ENCODE results near the gene KLHL29. TPM values are rescaled to one million over a fixed set of nuclear protein-coding genes. Genes with fewer than 3 reads are reported as not detected.
A peak's percentile ranks its signal among the peaks of the same experiment; 100 is the strongest.

The KLHL29 gene
- total and polyA plus RNA-seq, 8 donors, result 0.91 to 6.6 (median 2.6) TPM

- H3K4me1 ChIP-seq, result no peaks in the 10 kb centered on the region
- ATAC-seq (no peak), DNase-seq (no peak), FAIRE-seq (no peak)
- H3K9me3 ChIP-seq, result no peaks in the 10 kb centered on the region
- no peak overlapping the region for H3K27ac ChIP-seq
- no peaks in the 10 kb centered on the region for H3K36me3 ChIP-seq
- no peak for TF ChIP-seq CTCF (IDR thresholded peaks at IDR 0.05)
- intact Hi-C loops (cut with DNase I), result no loop called here
- no peaks in the 10 kb centered on the region for H3K27me3 ChIP-seq
- no peak overlapping the region for H3K4me3 ChIP-seq
- 57 to 60% methylated on average over 5 of the region's 5 CpGs for WGBS, 2 donors
These were observed 61.9 kb downstream of the KLHL29 start for GRCh38 chr2:23446916-23447315.

GRCh38 chr2:23447405-23447804 lies 62.4 kb downstream of the KLHL29 start:
- no peak for TF ChIP-seq CTCF (IDR thresholded peaks at IDR 0.05)
- Histone ChIP-seq H3K9me3 (no peaks in the 10 kb centered on the region), H3K4me3 (no peak overlapping the region), H3K36me3 (no peaks in the 10 kb centered on the region), H3K27ac (no peak overlapping the region), H3K4me1 (no peaks in the 10 kb centered on the region), H3K27me3 (no peaks in the 10 kb centered on the region)
- ATAC-seq (no peak), FAIRE-seq (no peak), DNase-seq (no peak)
- 58 to 68% methylated on average over 3 of the region's 3 CpGs for WGBS, 2 donors
- intact Hi-C loops (cut with DNase I), result no loop called here

DNA sequence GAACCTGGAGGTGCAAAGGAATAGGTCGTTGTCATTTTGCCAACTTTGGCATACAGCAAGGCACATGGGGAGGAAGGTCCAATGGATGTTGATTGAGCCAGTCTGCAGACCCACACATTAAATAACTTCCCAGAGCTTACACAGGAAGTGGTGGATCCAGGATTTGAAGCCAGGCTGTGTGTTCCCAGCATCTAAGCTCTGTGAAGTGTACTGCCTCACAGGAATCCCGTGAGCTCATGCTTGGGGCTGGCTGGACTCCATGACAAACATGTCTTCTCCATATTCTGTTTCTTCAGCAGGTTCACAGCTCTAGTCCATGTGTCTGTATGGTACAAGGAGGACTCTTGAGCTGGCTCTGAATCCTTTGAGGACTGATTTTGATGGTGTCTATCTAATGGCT lies 63.9 kb downstream of the KLHL29 start:
- H3K27ac ChIP-seq, result no peak overlapping the region
- FAIRE-seq (no peak), ATAC-seq (no peak), DNase-seq (no peak)
- WGBS, 2 donors, result 63 to 64% methylated on average over 2 of the region's 2 CpGs
- TF ChIP-seq CTCF (IDR thresholded peaks at IDR 0.05), result no peak
- intact Hi-C loops (cut with DNase I), result no loop called here
- H3K27me3 ChIP-seq, result no peaks in the 10 kb centered on the region
- H3K4me1 ChIP-seq, result no peaks in the 10 kb centered on the region
- no peak overlapping the region for H3K4me3 ChIP-seq
- no peaks in the 10 kb centered on the region for H3K36me3 ChIP-seq
- no peaks in the 10 kb centered on the region for H3K9me3 ChIP-seq

GRCh38 chr2:23449413-23449812 lies 64.4 kb downstream of the KLHL29 start:
- no peaks in the 10 kb centered on the region for H3K4me1 ChIP-seq
- H3K27me3 ChIP-seq, result no peaks in the 10 kb centered on the region
- no peaks in the 10 kb centered on the region for H3K36me3 ChIP-seq
- peak in 2 of 4 donors; percentile 28 to 59 for ATAC-seq
- intact Hi-C loops (cut with DNase I), result no loop called here
- no peak for DNase-seq
- TF ChIP-seq CTCF (IDR thresholded peaks at IDR 0.05), result no peak
- H3K9me3 ChIP-seq, result no peaks in the 10 kb centered on the region
- no peak overlapping the region for H3K4me3 ChIP-seq
- FAIRE-seq, result no peak
- no peak overlapping the region for H3K27ac ChIP-seq

- TF ChIP-seq CTCF (IDR thresholded peaks at IDR 0.05), result no peak
- Histone ChIP-seq H3K4me1 (no peaks in the 10 kb centered on the region), H3K27me3 (no peaks in the 10 kb centered on the region), H3K4me3 (no peak overlapping the region), H3K36me3 (no peaks in the 10 kb centered on the region), H3K9me3 (no peaks in the 10 kb centered on the region), H3K27ac (no peak overlapping the region)
- intact Hi-C loops (cut with DNase I), result no loop called here
- no peak for FAIRE-seq
- no peak for DNase-seq
- no peak for ATAC-seq
- 87 to 90% methylated on average over 14 of the region's 14 CpGs for WGBS, 2 donors
These were observed 64.9 kb downstream of the KLHL29 start for GRCh38 chr2:23449831-23450331.

All from pancreas (tissue), 10 donors.